ENCODE results near the gene EXOC2.

EXOC2 gene

DNA sequence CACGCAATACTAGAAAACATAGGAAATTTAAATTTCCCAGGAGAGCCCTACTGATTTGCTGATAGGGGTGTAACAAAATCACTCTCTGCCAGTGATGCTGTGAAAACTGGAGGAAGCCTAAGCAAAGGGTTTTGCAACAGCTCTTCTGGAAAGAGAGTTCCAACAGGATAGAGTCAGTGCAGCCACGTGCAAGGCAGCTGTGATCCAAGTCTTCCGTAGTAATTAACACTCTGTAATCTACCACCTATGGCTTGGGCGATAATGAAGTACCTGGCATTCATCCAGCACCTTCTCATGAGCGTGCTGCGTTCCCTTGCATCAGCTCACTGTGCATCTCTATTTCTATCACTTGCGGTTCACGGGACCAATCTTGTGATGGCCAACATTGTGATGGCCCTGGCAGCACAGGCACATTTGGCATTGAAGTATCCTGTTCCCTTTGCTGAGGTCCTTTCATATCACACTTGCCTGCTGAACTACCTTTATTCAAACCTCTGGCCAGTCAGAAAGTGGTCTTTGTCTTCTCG lies 253.2 kb downstream of the EXOC2 start:
- peak; percentile 61 for DNase-seq

DNA sequence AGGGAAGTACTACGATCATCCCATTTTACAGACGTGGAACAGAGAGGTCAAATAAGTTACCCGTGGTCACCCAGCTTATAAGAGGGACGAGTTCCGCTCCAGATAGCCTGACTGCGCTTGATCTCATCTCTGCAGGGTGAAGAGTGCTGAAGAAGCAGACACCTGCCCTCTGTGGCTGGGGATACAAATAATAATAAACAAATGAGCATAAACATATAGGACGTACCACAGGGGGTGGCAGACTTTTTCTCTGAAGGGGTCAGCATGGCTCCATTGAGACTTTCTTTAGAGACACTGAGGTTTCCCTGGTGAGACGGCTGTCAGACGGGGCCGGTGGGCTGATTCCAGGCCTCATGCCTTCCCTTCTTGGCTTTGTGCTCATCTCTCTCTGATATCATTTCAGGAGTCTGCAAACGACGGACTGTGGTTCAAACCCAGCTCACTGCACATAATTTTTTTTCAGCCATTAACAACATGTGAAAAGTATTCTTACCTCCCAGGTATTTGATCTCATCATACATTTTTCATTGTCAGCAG lies 254.2 kb downstream of the EXOC2 start:
- DNase-seq, result no peak

DNA sequence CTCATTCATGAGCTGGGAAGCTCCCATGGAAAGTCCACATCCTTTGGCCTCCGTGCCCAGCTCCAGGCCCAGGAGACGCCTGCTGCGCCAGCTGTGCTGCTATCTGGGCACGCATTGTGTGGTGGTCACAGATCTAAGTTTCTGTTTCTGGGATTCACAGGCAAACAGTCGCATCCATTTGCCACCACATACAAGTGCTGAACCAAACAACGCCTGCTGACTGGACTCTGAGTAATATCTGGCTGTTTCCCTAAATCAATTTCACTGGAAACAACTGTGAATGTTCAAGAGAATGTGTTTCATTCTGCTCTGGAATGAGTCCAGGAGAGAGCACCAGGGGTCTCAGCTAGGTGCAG lies 255.9 kb downstream of the EXOC2 start:
- no peak for DNase-seq

DNA sequence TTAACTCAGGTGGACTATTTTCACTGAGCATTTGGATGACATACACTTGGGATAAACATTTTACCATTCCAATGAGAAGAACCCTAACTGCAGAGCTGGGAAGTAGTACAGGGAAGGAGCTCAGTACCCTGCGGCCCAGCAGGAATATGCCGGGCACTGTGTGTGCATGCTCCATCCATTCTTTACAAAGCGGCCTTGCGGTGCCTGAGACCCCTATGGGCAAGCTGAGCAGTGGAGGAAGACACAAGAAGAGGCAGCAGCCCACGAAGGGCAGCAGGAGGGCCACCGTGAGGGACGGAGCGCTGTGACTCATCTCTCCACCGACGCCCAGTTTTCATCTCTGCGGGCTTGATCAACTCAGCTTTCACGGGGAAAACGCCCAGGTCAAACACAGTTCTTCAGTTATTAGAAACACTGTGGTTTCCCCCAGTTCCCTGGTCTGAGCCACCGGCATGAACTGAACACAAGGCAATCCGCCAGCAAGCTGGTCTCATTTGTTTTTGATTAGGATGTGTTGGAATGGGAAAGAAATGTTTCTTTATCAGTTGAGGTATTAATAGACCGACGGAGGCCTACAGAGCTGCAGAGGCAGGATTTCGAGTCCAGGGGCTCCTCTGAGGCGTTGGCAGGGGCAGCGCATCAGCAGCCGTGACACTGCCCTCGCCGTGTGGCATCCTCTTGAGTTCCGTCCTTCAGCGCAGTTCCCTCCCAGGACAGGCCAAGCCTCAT lies 256.5 kb downstream of the EXOC2 start:
- DNase-seq, result no peak

DNA sequence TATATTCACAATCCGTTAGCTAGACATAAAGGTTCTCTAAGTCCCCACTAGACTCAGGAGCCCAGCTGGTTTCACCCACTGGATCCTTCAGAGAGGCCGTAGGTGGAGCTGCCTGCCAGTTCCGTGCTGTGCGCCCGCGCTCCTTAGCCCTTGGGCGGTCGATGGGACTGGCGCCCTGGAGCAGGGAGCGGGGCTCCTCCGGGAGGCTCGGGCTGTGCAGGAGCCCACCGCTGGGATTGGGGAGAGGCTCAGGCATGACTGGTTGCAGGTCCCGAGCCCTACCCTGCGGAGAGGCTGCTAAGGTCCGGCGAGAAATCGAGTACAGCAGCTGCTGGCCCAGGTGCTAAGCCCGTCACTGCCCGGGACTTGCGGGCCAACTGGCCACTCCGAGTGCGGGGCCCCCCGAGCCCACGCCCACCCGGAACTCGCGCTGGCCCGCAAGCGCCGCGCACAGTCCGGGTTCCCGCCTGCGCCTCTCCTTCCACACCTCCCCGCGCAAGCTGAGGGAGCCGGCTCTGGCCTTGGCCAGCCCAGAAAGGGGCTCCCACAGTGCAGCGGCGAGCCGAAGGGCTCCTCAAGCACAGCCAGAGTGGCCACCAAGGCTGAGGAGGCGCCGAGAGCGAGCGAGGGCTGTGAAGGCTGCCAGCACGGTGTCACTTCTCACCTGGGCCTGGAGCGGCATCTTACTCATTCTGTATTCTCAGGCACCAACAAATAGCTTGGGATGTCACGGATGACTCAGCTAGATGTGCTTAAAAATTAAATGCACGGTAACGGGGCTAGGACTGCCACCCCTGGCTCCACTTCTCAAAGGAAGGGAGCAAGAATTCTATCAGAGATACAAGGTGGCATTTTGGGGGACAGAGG lies 257.3 kb downstream of the EXOC2 start:
- DNase-seq, result no peak
